Hematopoietic multipotent progenitor cell treated with erythropoietin and hydrocortisone succinate and interleukin-3 and kit ligand, for 8 days (in vitro differentiated cells): Measurements from ENCODE around the gene IFIT3.

Experiments
- DNase-seq: peaks from one replicate; pipeline ENCODE4 v3.0.0-alpha.2; 2015

IFIT3 gene

DNA sequence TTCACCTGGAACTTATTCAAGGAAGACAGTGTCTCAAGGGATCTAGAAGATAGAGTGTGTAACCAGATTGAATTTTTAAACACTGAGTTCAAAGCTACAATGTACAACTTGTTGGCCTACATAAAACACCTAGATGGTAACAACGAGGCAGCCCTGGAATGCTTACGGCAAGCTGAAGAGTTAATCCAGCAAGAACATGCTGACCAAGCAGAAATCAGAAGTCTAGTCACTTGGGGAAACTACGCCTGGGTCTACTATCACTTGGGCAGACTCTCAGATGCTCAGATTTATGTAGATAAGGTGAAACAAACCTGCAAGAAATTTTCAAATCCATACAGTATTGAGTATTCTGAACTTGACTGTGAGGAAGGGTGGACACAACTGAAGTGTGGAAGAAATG is 10.9 kb downstream of the IFIT3 start:
- no peak for DNase-seq

DNA sequence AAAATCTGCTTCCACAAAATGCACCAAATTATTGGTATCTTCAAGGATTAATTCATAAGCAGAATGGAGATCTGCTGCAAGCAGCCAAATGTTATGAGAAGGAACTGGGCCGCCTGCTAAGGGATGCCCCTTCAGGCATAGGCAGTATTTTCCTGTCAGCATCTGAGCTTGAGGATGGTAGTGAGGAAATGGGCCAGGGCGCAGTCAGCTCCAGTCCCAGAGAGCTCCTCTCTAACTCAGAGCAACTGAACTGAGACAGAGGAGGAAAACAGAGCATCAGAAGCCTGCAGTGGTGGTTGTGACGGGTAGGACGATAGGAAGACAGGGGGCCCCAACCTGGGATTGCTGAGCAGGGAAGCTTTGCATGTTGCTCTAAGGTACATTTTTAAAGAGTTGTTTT is 12.1 kb downstream of the IFIT3 start:
- DNase-seq = no peak

- DNase-seq = no peak
Observed at GRCh38 chr10:89341649-89342048, 13.9 kb downstream of the IFIT3 start.

DNA sequence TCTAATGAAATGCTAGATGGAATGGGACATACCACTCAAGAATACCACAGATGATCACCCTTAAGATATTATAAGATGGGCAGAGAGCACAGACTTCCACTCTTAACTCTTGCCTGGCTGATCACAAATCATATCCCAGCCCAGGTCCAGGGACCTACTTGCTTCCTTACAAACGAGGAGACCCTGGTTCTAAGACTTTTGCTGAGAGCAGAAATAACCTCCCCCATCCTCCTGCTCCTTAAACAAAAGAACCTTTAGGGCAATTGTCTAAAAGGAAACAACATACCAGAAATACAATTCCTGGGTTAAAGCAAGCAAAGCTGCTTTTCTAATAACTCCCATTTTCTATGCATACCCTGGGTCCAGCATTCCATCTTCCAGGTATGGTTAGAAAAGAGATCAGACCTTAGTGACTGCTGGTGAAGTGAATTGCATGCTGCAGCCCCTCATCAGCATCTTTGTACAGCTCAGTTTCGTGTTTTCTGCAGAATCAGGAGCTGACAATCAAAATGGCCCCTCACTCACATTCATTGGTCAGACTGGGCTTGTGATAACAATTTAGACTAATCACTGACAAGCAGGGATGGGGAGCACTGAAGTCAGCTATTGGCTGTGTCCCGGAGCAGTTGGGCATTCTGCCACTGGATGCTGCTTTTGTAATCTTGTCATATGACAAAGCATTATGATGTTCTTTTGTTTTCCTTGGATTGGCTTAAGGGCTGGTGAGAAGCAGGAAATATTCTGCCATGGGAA is 14.6 kb downstream of the IFIT3 start:
- DNase-seq = peak; percentile 32

GRCh38 chr10:89343089-89343767 is 15.4 kb downstream of the IFIT3 start:
- no peak for DNase-seq

DNA sequence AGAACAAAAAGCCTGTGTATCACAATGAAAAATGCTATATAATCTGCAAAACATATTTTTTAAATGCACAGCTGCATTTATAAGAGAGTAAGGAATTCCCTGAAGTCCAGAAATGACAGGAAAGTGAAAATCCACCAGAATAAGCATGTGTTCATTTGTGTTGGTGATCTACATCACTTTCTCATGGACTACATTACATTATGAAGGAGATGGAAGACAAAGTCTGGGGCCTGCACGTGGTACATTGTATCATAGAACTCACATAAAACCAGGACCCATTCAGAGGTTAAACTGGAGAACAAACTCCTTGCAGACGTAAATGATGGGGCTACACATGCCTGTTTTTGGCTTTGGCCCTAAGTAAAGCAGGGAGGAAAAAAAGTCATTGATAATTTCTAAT is 16.4 kb downstream of the IFIT3 start:
- no peak for DNase-seq

GRCh38 chr10:89345367-89346000 is 17.7 kb downstream of the IFIT3 start:
- no peak for DNase-seq

- no peak for DNase-seq
Observed at GRCh38 chr10:89346405-89347254, 18.8 kb downstream of the IFIT3 start.

GRCh38 chr10:89347701-89348457 is 20.1 kb downstream of the IFIT3 start:
- DNase-seq = no peak

GRCh38 chr10:89348481-89348880 is 20.7 kb downstream of the IFIT3 start:
- no peak for DNase-seq

- no peak for DNase-seq
Observed at GRCh38 chr10:89348975-89349374, 21.2 kb downstream of the IFIT3 start.

DNA sequence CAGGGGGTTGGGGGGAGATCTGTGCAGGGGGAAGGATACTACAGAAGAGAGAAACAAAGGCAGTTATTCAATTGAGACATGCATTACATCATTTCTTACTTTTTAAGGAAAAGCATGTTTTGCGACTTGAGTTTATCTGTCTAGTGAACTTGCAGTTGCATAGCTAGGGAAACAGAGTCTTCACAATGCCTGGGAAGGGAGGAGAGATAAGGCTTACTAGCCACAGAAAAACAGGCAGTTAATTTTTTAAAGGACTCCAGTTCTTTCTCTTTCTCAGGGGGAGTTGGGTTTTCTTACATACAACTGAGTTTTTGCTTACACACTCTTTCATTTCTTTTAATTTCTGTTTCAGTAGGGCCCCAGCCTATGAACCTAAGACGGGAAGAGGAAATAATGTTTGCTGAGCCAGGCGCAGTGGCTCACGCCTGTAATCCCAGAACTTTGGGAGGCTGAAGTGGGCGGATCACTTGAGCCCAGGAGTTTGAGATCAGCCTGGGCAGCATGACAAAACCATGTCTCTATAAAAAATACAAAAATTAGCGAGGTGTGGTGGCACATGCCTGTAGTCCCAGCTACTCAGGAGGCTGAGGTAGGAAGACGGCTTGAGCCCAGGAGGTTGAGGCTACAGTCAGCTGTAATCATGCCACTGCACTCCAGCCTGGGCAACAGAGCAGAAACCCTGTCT is 23.0 kb downstream of the IFIT3 start:
- peak; percentile 85 for DNase-seq

DNA sequence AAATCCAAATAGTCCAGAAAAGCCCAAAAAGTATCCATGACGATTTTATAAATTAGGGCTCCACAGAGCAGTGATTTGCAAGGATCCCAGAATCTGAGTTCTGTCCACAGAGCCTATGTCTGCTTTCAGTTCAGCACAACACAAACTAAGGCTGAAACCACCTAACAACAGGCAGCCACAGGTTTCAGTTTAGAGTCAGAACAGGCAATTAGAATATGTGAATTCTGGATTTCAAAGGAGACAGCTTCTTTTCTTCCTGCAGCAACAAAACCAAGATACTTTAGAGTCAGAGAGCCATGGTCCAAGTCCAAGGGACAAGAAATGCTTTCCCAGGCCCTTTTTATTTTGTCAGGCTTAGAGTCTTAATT is 23.6 kb downstream of the IFIT3 start:
- no peak for DNase-seq

- peak; percentile 14 for DNase-seq
Observed at GRCh38 chr10:89351780-89352597, 24.2 kb downstream of the IFIT3 start.

DNA sequence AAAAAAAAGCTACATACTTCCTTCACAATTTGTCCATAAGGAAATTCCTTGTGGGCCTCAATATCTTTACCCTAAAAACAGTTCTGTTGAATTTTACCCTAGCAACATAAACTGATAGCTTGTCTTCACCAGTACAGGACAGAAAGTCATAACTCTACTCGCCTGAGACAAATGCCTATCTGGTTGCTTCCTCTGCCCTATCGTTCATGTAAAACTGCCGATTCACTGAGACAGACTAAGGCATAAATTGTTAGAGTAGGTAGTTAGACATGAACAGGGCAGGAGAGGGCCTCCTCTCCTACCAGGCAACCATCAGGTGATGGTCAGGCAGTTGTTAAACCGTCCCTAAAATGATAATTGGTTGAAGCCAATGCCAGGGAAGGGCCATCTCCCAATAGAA is 25.0 kb downstream of the IFIT3 start:
- DNase-seq = peak; percentile 80

DNA sequence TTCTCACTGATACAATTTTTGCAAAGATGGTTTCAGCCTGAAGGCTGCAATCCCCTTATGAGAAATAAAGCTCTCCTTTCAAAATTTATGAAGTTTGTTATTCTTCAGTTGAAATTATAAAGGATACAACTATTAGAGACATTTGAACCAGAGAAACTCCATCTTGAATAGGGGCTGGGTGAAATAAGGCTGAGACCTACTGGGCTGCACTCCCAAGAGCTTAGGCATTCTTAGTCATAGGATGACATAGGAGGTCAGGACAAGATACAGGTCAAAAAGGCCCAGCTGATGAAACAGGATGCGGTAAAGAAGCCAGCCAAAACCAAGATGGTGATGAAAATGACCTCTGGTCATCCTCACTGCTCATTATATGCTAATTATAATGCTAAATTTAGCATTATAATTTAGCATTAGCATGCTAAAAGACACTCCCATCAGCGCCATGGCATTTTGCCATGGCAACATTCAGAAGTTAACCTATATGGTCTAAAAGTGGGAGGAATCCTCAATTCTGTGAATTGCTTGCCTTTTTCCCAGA is 27.7 kb downstream of the IFIT3 start:
- peak; percentile 32 for DNase-seq

GRCh38 chr10:89357096-89357495 is 29.3 kb downstream of the IFIT3 start:
- no peak for DNase-seq

DNA sequence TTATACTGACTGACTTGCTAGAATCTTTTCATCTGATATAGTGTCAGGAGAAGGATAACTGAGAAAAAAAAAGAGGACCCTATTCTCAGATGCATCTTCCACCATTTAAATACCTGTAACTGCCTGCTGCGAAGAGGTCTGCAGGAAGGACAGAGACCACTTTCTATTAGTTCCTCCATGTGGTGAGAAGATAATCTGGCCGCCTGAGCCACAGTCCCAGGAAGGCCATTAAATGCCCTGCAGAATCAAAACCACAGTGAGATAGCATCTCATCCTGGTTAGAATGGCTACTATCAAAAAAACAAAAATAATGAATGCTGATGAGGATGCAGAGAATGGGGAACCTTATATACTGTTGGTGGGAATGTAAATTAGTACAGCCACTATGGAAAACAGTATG is 30.2 kb downstream of the IFIT3 start:
- no peak for DNase-seq

DNA sequence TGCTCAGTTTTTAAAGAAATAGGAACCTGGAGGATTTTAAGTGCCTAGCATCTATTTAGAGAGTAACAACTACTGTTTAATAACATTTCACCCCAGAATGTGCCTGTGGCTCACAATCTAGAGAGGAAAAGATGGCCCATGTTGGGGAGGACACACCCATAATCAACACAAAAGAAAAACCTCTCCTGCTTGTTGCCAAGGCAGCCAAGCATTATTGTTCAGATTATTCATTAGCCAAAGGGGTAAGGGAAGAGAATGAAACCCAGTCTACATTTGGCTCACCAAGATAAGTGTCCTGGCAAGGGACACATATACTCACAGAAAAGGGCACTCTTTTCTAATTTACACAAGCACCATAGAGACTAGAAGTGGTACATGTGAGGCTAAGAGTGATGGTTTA is 32.4 kb downstream of the IFIT3 start:
- peak; percentile 84 for DNase-seq

DNA sequence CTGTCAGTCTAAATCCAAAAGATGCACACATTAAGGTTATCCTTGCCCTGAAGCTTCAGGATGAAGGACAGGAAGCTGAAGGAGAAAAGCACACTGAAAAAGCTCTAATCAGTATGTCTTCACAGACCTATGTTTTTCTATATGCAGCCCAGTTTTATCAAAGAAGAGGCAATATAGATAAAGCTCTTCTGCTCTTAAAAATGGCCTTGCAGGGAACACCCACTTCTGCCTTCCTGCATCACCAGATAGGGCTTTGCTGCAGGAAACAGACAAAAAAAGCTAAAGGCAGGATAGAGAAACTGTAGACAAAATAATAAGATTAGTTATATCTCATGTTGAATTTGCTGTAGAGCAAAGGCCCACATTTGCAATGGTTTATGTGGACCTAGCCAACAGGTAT is 35.1 kb downstream of the IFIT3 start:
- DNase-seq = peak; percentile 89
